Mesendoderm (in vitro differentiated cells): Measurements from ENCODE around the gene M6PR.

Source experiments
- DNase-seq: peaks from one replicate; pipeline ENCODE4 v3.0.0; 2013
- H2AK5ac ChIP-seq: 2 replicates; pipeline ENCODE4 v1.6.1; 2013; ENCODE audit warnings: low read length, inconsistent platforms
- H2BK120ac ChIP-seq: 2 replicates; pipeline ENCODE4 v1.6.1; 2013; ENCODE audit warnings: low read depth, mild to moderate bottlenecking, low read length, moderate library complexity, mixed read lengths
- H2BK15ac ChIP-seq: replicated peaks from 2 replicates; pipeline ENCODE4 v1.6.1; 2013; ENCODE audit warnings: low read depth, mild to moderate bottlenecking, moderate library complexity
- H2BK5ac ChIP-seq: 2 replicates; pipeline ENCODE4 v1.6.1; 2013; ENCODE audit warnings: low read length, inconsistent platforms
- H3K18ac ChIP-seq: 2 replicates; pipeline ENCODE4 v1.6.1; 2013; ENCODE audit warnings: mild to moderate bottlenecking, low read length, mixed read lengths
- H3K23ac ChIP-seq: one replicate; pipeline ENCODE4 v1.6.1; 2013; ENCODE audit warnings: low read length
- H3K27ac ChIP-seq: 2 replicates; pipeline ENCODE4 v1.5.1; 2013; ENCODE audit warnings: low read depth, mild to moderate bottlenecking, inconsistent platforms, low read length, moderate library complexity
- H3K27me3 ChIP-seq: 2 replicates; pipeline ENCODE4 v1.6.1; 2013; ENCODE audit warnings: low read length, control low read depth, mild to moderate bottlenecking, inconsistent platforms; ENCODE audit not compliant: insufficient read depth, poor library complexity
- H3K36me3 ChIP-seq: 2 replicates; pipeline ENCODE4 v1.6.1; 2013; ENCODE audit warnings: low read length, inconsistent platforms; ENCODE audit not compliant: control insufficient read depth, insufficient read depth
- H3K4ac ChIP-seq: one replicate; pipeline ENCODE4 v1.6.1; 2013; ENCODE audit warnings: low read depth, mild to moderate bottlenecking, low read length, moderate library complexity
- H3K4me1 ChIP-seq: 2 replicates; pipeline ENCODE4 v1.6.1; 2013; ENCODE audit warnings: low read depth, low read length, inconsistent platforms; ENCODE audit not compliant: control insufficient read depth
- H3K4me2 ChIP-seq: 2 replicates; pipeline ENCODE4 v1.6.1; 2013; ENCODE audit warnings: low read length
- H3K4me3 ChIP-seq: 2 replicates; pipeline ENCODE4 v1.5.1; 2013; ENCODE audit warnings: mild to moderate bottlenecking, low read length
- H3K56ac ChIP-seq: one replicate; pipeline ENCODE4 v1.6.1; 2013; ENCODE audit warnings: low read length
- H3K79me1 ChIP-seq: 2 replicates; pipeline ENCODE4 v1.6.1; 2013; ENCODE audit warnings: low read length, inconsistent platforms
- H3K79me2 ChIP-seq: 2 replicates; pipeline ENCODE4 v1.6.1; 2013; ENCODE audit warnings: mild to moderate bottlenecking, low read length; ENCODE audit not compliant: control insufficient read depth, insufficient read depth
- H3K9ac ChIP-seq: 2 replicates; pipeline ENCODE4 v1.6.1; 2013; ENCODE audit warnings: low read length, inconsistent platforms
- H4K5ac ChIP-seq: one replicate; pipeline ENCODE4 v1.6.1; 2013; ENCODE audit warnings: low read length
- H4K8ac ChIP-seq: one replicate; pipeline ENCODE4 v1.6.1; 2013; ENCODE audit warnings: low read depth, mild to moderate bottlenecking, control low read depth, low read length, moderate library complexity
- WGBS: extraction: QIAGEN DNeasy Blood & Tissue Kit; methylation state at CpG from one replicate; pipeline ENCODE4 v1.1.7; 2013; ENCODE audit warnings: low lambda C conversion rate, missing lambda C conversion rate; ENCODE audit not compliant: insufficient coverage; ENCODE audit errors: extremely low coverage; 5-methylcytosine and 5-hydroxymethylcytosine counted together

Gene M6PR

GRCh38 chr12:8969861-8970411, 20.5 kb upstream of the M6PR start:
- WGBS = no CpG with 5 or more reads among the region's 2 CpGs
- Histone ChIP-seq H2BK5ac (no peak overlapping the region), H3K9ac (no peak overlapping the region), H2BK15ac (no peak overlapping the region), H3K36me3 (no peaks in the 10 kb centered on the region), H2AK5ac (no peak overlapping the region), H3K4me3 (no peak overlapping the region), H4K8ac (no peak overlapping the region), H3K18ac (no peak overlapping the region), H3K79me2 (no peaks in the 10 kb centered on the region), H3K4ac (no peak overlapping the region), H3K56ac (no peak overlapping the region), H3K23ac (no peak overlapping the region), H3K4me2 (no peak overlapping the region), H3K79me1 (no peaks in the 10 kb centered on the region), H3K4me1 (no peaks in the 10 kb centered on the region), H2BK120ac (no peak overlapping the region), H4K5ac (no peak overlapping the region), H3K27ac (no peak overlapping the region), H3K27me3 (no peaks in the 10 kb centered on the region)
- no peak for DNase-seq

- Histone ChIP-seq H3K79me2 (no peaks in the 10 kb centered on the region), H3K36me3 (no peaks in the 10 kb centered on the region), H3K9ac (no peak overlapping the region), H3K4me2 (no peak overlapping the region), H3K18ac (no peak overlapping the region), H2BK5ac (no peak overlapping the region), H3K56ac (no peak overlapping the region), H2AK5ac (no peak overlapping the region), H4K8ac (no peak overlapping the region), H3K23ac (no peak overlapping the region), H3K4ac (no peak overlapping the region), H4K5ac (no peak overlapping the region), H3K4me1 (no peaks in the 10 kb centered on the region), H2BK120ac (no peak overlapping the region), H3K79me1 (no peaks in the 10 kb centered on the region), H3K4me3 (no peak overlapping the region), H2BK15ac (no peak overlapping the region), H3K27me3 (no peaks in the 10 kb centered on the region), H3K27ac (no peak overlapping the region)
- no peak for DNase-seq
Observed at GRCh38 chr12:8968761-8969160, 19.3 kb upstream of the M6PR start.

GRCh38 chr12:8960176-8960575, 10.7 kb upstream of the M6PR start:
- no CpG with 5 or more reads among the region's 2 CpGs for WGBS
- Histone ChIP-seq H3K4me1 (no peaks in the 10 kb centered on the region), H3K79me2 (no peaks in the 10 kb centered on the region), H3K27ac (no peak overlapping the region), H3K23ac (no peak overlapping the region), H2BK15ac (no peak overlapping the region), H2BK5ac (no peak overlapping the region), H3K4ac (no peak overlapping the region), H3K4me2 (no peak overlapping the region), H2BK120ac (no peak overlapping the region), H3K18ac (no peak overlapping the region), H4K8ac (no peak overlapping the region), H3K79me1 (no peaks in the 10 kb centered on the region), H3K9ac (no peak overlapping the region), H3K56ac (no peak overlapping the region), H2AK5ac (no peak overlapping the region), H3K36me3 (no peaks in the 10 kb centered on the region), H3K27me3 (no peaks in the 10 kb centered on the region), H4K5ac (no peak overlapping the region), H3K4me3 (no peak overlapping the region)
- no peak for DNase-seq

- no peak overlapping the region for H4K8ac ChIP-seq
- no peak overlapping the region for H3K18ac ChIP-seq
- no peak overlapping the region for H3K23ac ChIP-seq
- no peak overlapping the region for H3K4me2 ChIP-seq
- H3K36me3 ChIP-seq = no peaks in the 10 kb centered on the region
- no peaks in the 10 kb centered on the region for H3K79me2 ChIP-seq
- no peak overlapping the region for H3K9ac ChIP-seq
- H3K4me1 ChIP-seq = no peaks in the 10 kb centered on the region
- H3K79me1 ChIP-seq = no peaks in the 10 kb centered on the region
- H4K5ac ChIP-seq = no peak overlapping the region
- no peak overlapping the region for H2AK5ac ChIP-seq
- WGBS = no CpG with 5 or more reads among the region's 2 CpGs
- H3K4me3 ChIP-seq = no peak overlapping the region
- H2BK5ac ChIP-seq = no peak overlapping the region
- no peak for DNase-seq
- no peak overlapping the region for H2BK15ac ChIP-seq
- H3K56ac ChIP-seq = no peak overlapping the region
- no peak overlapping the region for H2BK120ac ChIP-seq
- no peak overlapping the region for H3K27ac ChIP-seq
- no peak overlapping the region for H3K4ac ChIP-seq
- no peaks in the 10 kb centered on the region for H3K27me3 ChIP-seq
Observed at GRCh38 chr12:8958066-8958465, 8.6 kb upstream of the M6PR start.

- no peaks in the 10 kb centered on the region for H3K4me1 ChIP-seq
- H4K8ac ChIP-seq = no peak overlapping the region
- H3K79me2 ChIP-seq = no peaks in the 10 kb centered on the region
- no peak overlapping the region for H3K23ac ChIP-seq
- no peaks in the 10 kb centered on the region for H3K36me3 ChIP-seq
- no peak overlapping the region for H3K4me2 ChIP-seq
- no peaks in the 10 kb centered on the region for H3K79me1 ChIP-seq
- no CpG with 5 or more reads among the region's 4 CpGs for WGBS
- no peak overlapping the region for H3K27ac ChIP-seq
- no peak overlapping the region for H3K56ac ChIP-seq
- no peak overlapping the region for H4K5ac ChIP-seq
- H2BK5ac ChIP-seq = no peak overlapping the region
- H2AK5ac ChIP-seq = no peak overlapping the region
- DNase-seq = no peak
- no peak overlapping the region for H3K4me3 ChIP-seq
- no peak overlapping the region for H2BK15ac ChIP-seq
- H3K9ac ChIP-seq = no peak overlapping the region
- H2BK120ac ChIP-seq = no peak overlapping the region
- H3K27me3 ChIP-seq = no peaks in the 10 kb centered on the region
- no peak overlapping the region for H3K18ac ChIP-seq
- H3K4ac ChIP-seq = no peak overlapping the region
Observed at GRCh38 chr12:8957561-8957960, 8.1 kb upstream of the M6PR start.

- no peak overlapping the region for H2BK15ac ChIP-seq
- no peaks in the 10 kb centered on the region for H3K79me1 ChIP-seq
- no peak overlapping the region for H3K23ac ChIP-seq
- no peaks in the 10 kb centered on the region for H3K79me2 ChIP-seq
- no peaks in the 10 kb centered on the region for H3K4me1 ChIP-seq
- no peak overlapping the region for H3K4me2 ChIP-seq
- no peak overlapping the region for H3K56ac ChIP-seq
- H3K4ac ChIP-seq = no peak overlapping the region
- no peak overlapping the region for H4K5ac ChIP-seq
- H3K36me3 ChIP-seq = no peaks in the 10 kb centered on the region
- H2BK5ac ChIP-seq = no peak overlapping the region
- no peak overlapping the region for H2AK5ac ChIP-seq
- DNase-seq = no peak
- H4K8ac ChIP-seq = no peak overlapping the region
- no peak overlapping the region for H2BK120ac ChIP-seq
- no CpG with 5 or more reads among the region's 7 CpGs for WGBS
- H3K9ac ChIP-seq = no peak overlapping the region
- H3K27me3 ChIP-seq = no peaks in the 10 kb centered on the region
- no peak overlapping the region for H3K27ac ChIP-seq
- no peak overlapping the region for H3K18ac ChIP-seq
- no peak overlapping the region for H3K4me3 ChIP-seq
Observed at GRCh38 chr12:8956772-8957171, 7.3 kb upstream of the M6PR start.
